ENCODE measurements around the gene SLC25A20. TPM values are rescaled to one million over a fixed set of nuclear protein-coding genes. Genes with fewer than 3 reads are reported as not detected.

Gene SLC25A20
- total and polyA plus RNA-seq, 2 of the 4 experiments (the other 2 are of a cell fraction): 23.8 to 27.1 TPM

GRCh38 chr3:48926425-48927392 is 28.0 kb upstream of the SLC25A20 start:
- H3K4me1 ChIP-seq (ENCODE audit: control insufficient read depth, insufficient read depth, low read length): peaks cover 6% of the 10 kb centered on the region
- H4K8ac ChIP-seq (ENCODE audit: low read depth in 2 of 2, low read length in 2 of 2): no peak overlapping the region
- H4K20me1 ChIP-seq (ENCODE audit: insufficient read depth, low read length): peaks cover 58% of the 10 kb centered on the region
- CTCF ChIA-PET: interaction anchor here (0.6 kb wide), 1 partner anchor 24 kb away, joined by 4 read pairs; no protein-coding TSS in a partner anchor
- no CpG with 5 or more reads among the region's 11 CpGs for WGBS, 2 experiments (ENCODE audit: extremely low coverage in 2 of 2, insufficient read length in 1 of 2)
- H3K9ac ChIP-seq (ENCODE audit: low read depth, low read length): no peak overlapping the region
- H3K27me3 ChIP-seq (ENCODE audit: control insufficient read depth, insufficient read depth, low read length): no peaks in the 10 kb centered on the region
- dilution Hi-C loops (cut with HindIII; ENCODE audit: low sequenced_read_pairs, unreplicated experiment) (no loop called here), intact Hi-C loops (cut with micrococcal nuclease) (no loop called here), in situ Hi-C loops (cut with MboI; ENCODE audit: low sequenced_read_pairs) (no loop called here)
- H4K5ac ChIP-seq (ENCODE audit: low read depth, low read length): no peak overlapping the region
- no peak overlapping the region for H2AFZ ChIP-seq (replicated peaks; ENCODE audit: low read length, poor library complexity)
- H3K4me3 ChIP-seq (ENCODE audit: insufficient read depth, low read depth, low read length): no peak overlapping the region
- peaks cover 23 to 63% of the 10 kb centered on the region in 2 experiments for H3K79me1 ChIP-seq (ENCODE audit: low read depth in 1 of 2, low read length in 2 of 2)
- peak; percentile 75 for ATAC-seq (ENCODE audit: low read depth)
- no peak overlapping the region for H2AK5ac ChIP-seq (ENCODE audit: low read depth, low read length)
- H3K27ac ChIP-seq (ENCODE audit: insufficient read depth, low read length): no peak overlapping the region
- no TSS peak for BruUV-seq (replicated peaks)
- no peak overlapping the region for H3K4me2 ChIP-seq (ENCODE audit: low read depth, low read length)
- no peak overlapping the region for H2BK5ac ChIP-seq (ENCODE audit: low read depth, low read length, poor library complexity, severe bottlenecking)
- peaks cover 20% of the 10 kb centered on the region for H3K36me3 ChIP-seq (ENCODE audit: control insufficient read depth, insufficient read depth, low read length)
- no peak overlapping the region for H4K91ac ChIP-seq (ENCODE audit: insufficient read depth, low read depth, low read length)
- no peak overlapping the region for H3K23ac ChIP-seq (ENCODE audit: low read depth, low read length)
- peaks cover 7% of the 10 kb centered on the region for H3K9me1 ChIP-seq (ENCODE audit: insufficient read depth, low read length)
- no peak overlapping the region for H2BK15ac ChIP-seq (ENCODE audit: low read depth, low read length)
- H2BK120ac ChIP-seq (ENCODE audit: low read depth, low read length): no peak overlapping the region
- TF ChIP-seq RFX5 (IDR thresholded peaks at IDR 0.05; ENCODE audit: low read depth, low read length) (no peak), SMC3 (IDR thresholded peaks at IDR 0.05; ENCODE audit: low read depth, low read length) (no peak), POLR2A (IDR thresholded peaks at IDR 0.05; ENCODE audit: low read depth, low read length) (no peak), CEBPB (IDR thresholded peaks at IDR 0.05; ENCODE audit: low read depth, low read length) (peak; percentile 57)
- POLR2A ChIA-PET (ENCODE audit: unreplicated experiment): no interaction called here
- H3K56ac ChIP-seq (ENCODE audit: extremely low read depth, insufficient read depth, low read length): no peak overlapping the region
- H3K18ac ChIP-seq (ENCODE audit: low read depth, low read length): no peak overlapping the region
- no peak for DNase-seq
- H3K9me3 ChIP-seq (ENCODE audit: control insufficient read depth, insufficient read depth, low read length): no peaks in the 10 kb centered on the region
- H3K14ac ChIP-seq (replicated peaks; ENCODE audit: low read depth, low read length): no peak overlapping the region
- H2AK9ac ChIP-seq (replicated peaks; ENCODE audit: low read depth, low read length, poor library complexity): no peak overlapping the region
- no peak overlapping the region for H2BK20ac ChIP-seq (ENCODE audit: low read depth, low read length)
- no peak overlapping the region for H3K4ac ChIP-seq (ENCODE audit: low read depth, low read length)
